Renal pelvis (tissue), 4 donors: ENCODE results near the gene AKR1C4. TPM values are rescaled to one million over a fixed set of nuclear protein-coding genes. Genes with fewer than 3 reads are reported as not detected.

Source experiments
- DNase-seq: peaks from one replicate; pipeline ENCODE4 v3.0.0-alpha.2; 2013
- polyA plus RNA-seq, 3 donors: library from polyadenylated mRNA; unstranded; fragments of 120-200 nt; gene quantifications; one replicate each; pipeline ENCODE4 v1.2.1, GENCODE V29; 2013; ENCODE audit not compliant: insufficient read length in 3 of 3

The AKR1C4 gene
- polyA plus RNA-seq, 3 donors = 0.10 TPM; not detected in 2

GRCh38 chr10:5266351-5266750 lies 69.7 kb downstream of the AKR1C4 start:
- DNase-seq = no peak

DNA sequence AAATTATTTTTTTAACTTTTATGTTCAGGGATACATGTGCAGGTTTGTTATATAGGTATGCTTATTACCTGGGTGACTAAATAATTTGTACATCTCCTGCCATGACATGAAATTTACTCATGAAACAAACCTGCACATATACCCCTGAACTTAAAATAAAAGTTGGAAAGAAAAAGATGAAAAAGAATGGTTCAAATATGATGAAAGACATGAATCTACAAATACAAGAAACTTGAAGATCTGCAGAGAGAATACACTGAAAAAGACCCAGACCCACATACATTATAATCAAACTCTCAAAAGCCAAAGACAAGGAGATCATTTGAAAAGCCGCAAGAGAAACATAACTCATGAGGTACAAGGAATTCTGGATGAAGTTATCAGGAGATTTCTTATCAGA lies 70.2 kb downstream of the AKR1C4 start:
- DNase-seq = no peak

DNA sequence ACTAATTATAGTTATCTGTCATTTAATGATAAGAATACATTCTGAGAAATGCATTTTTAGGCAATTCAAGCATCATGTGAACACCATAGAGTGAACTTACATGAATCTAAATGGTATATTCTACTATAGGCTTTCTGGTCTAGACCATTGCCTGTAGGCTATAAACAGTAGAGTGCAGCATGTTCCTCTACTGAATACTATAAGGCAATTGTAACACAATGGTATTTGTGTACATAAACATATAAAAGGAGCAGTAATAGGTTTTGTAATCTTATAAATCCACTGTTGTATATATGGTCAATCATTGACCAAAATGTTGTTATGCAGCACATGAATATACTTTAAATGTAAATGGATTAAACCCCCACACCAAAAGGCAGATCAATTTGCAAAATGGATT lies 71.6 kb downstream of the AKR1C4 start:
- DNase-seq = no peak

Other genes starting within 250 kb of the AKR1C4 start
- gene AKR1C1, start 233.4 kb upstream of the AKR1C4 start, polyA plus RNA-seq = 10 to 100 TPM; 10.3 to 15.7 (median 13.1) TPM
- gene AKR1C2, start 193.0 kb upstream of the AKR1C4 start, polyA plus RNA-seq = 1 to 10 TPM; 5.1 to 9.2 (median 7.9) TPM
- 10 to 100 TPM; 52.2 to 77.9 (median 60.5) TPM for gene AKR1C3, start 102.4 kb upstream of the AKR1C4 start, polyA plus RNA-seq
- 1 to 10 TPM in 1 of 3 donors, under 1 TPM in 2; 0.28 to 1.1 (median 0.49) TPM for gene AKR1C8, start 11.7 kb upstream of the AKR1C4 start, polyA plus RNA-seq
- 1 to 10 TPM in 1 of 3 donors, under 1 TPM in 2; 0.34 to 1.4 (median 0.38) TPM for gene UCN3, start 168.1 kb downstream of the AKR1C4 start, polyA plus RNA-seq
- under 1 TPM; 0.07 to 0.40 (median 0.16) TPM for gene TUBAL3, start 208.0 kb downstream of the AKR1C4 start, polyA plus RNA-seq
- gene NET1, start 215.7 kb downstream of the AKR1C4 start, polyA plus RNA-seq = 100 to 1,000 TPM; 123 to 139 (median 135) TPM